Fibroblast of villous mesenchyme (primary cell): Measurements from ENCODE around the gene CTTNBP2. TPM values are rescaled to one million over a fixed set of nuclear protein-coding genes. Genes with fewer than 3 reads are reported as not detected.

Experiments used
- DNase-seq: peaks from one replicate; pipeline ENCODE4 v3.0.0-alpha.2; 2010; ENCODE audit warnings: low read depth
- H3K4me3 ChIP-seq: 2 replicates; pipeline ENCODE4 v1.5.1; 2011; ENCODE audit warnings: low read depth, mild to moderate bottlenecking, low read length
- CTCF ChIP-seq: IDR thresholded peaks from 2 replicates; pipeline ENCODE4 v1.5.1; 2012; ENCODE audit warnings: low read depth, mild to moderate bottlenecking, low read length; ENCODE audit not compliant: insufficient read depth
- total RNA-seq: library from RNA; depleted of rRNA; stranded (reverse); fragments of >200 nt; gene quantifications from 2 replicates; pipeline ENCODE4 v1.2.3, GENCODE V29; 2012

The CTTNBP2 gene
- total RNA-seq, 1 donor, result 1.3 TPM

DNA sequence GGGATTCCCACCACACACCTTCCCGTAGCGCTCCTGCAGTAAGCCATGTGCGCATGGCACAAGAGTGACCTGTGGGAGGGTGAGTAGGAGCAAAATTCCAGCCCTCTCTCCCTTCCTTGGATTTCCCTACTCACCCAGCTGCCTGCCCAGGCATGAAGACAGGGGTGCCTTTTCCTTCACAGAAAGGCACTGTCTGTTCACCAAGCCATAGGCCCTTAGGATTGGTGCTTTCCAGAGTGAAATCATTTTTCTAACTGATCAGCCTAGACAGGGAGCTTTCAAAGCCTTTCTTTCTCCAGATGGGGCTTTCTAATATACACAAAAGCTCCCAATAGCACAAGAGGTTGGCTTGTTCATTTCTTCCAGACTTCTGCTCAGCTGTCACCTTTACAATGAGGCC, 79.7 kb downstream of the CTTNBP2 start:
- H3K4me3 ChIP-seq, result no peak overlapping the region
- TF ChIP-seq CTCF, result no peak
- DNase-seq, result no peak

- H3K4me3 ChIP-seq, result no peak overlapping the region
- TF ChIP-seq CTCF, result no peak
- DNase-seq, result no peak
Observed at GRCh38 chr7:117791877-117792780, 81.1 kb downstream of the CTTNBP2 start.

DNA sequence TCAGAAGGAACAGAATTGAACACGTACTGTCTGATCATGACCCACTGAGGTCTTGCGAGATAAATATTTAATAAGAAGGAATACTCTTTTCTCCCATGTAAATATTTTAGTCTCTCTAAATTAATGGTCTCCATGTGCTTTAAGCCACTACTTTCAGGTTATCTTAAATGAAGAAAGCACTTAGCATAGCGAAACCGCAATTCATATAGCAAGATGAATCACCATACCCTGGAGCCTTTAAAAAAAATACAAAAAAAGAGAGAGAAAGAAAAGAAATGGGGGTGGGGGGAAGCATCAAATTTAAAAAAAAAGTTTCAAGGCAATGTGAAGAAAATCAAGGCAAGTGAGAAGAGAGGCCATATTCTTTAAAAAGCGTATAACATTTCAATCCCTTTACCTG, 82.5 kb downstream of the CTTNBP2 start:
- TF ChIP-seq CTCF, result no peak
- DNase-seq, result no peak
- H3K4me3 ChIP-seq, result no peak overlapping the region

GRCh38 chr7:117790251-117790650, 83.0 kb downstream of the CTTNBP2 start:
- no peak for DNase-seq
- no peak overlapping the region for H3K4me3 ChIP-seq
- TF ChIP-seq CTCF, result no peak

DNA sequence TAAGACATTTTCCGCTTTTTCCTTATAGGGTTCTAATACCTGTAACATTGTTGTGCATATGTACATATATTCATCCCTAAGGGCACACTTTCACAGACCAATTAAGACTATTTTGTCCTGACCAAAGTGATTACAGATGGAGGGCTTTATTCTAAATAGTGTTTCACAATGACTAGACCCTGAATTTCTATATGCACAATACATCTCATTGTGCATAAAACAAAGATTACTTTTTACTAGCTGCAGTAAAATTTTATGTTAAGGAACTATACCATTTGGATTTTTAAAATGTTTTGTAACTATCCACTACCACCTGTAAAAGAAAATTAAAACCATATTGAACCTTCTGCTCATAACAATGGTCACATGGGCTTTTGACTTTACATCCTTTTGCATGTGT, 87.8 kb downstream of the CTTNBP2 start:
- DNase-seq, result no peak
- no peak overlapping the region for H3K4me3 ChIP-seq
- TF ChIP-seq CTCF, result no peak

DNA sequence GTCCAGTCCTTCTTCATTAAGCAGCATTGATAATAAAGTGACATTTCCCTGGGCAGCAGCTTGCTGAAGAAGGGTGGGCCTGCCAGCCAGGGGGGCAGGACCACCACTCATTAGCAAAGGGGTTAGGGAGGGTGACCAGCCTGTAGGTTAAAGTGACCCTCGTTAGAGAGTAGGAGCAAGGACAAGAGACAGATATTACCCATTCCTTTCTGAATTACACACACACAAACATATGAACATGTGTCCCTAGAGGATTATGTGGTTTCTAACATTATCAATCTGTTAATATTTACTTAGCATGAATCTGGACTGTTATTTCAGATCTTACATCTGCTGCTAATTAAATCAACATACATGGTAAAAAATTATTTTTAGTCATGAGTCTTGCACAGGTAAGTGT, 88.9 kb downstream of the CTTNBP2 start:
- no peak for DNase-seq
- no peak overlapping the region for H3K4me3 ChIP-seq
- TF ChIP-seq CTCF, result no peak
